Nephron progenitor cell (in vitro differentiated cells): Measurements from ENCODE around the gene LTBP1.

Experiments used
- DNase-seq: peaks from one replicate; pipeline ENCODE4 v3.0.0; 2021
- H3K27ac Mint-ChIP-seq: 2 replicates; pipeline ENCODE4 v1.8.0; 2021; ENCODE audit warnings: mild to moderate bottlenecking, moderate library complexity, mixed read lengths
- H3K27me3 Mint-ChIP-seq: 2 replicates; pipeline ENCODE4 v1.8.0; 2021; ENCODE audit warnings: mild to moderate bottlenecking, low read depth, mixed read lengths; ENCODE audit not compliant: poor library complexity
- H3K36me3 Mint-ChIP-seq: 2 replicates; pipeline ENCODE4 v1.8.0; 2021; ENCODE audit warnings: low read depth, mixed read lengths
- H3K4me1 Mint-ChIP-seq: 2 replicates; pipeline ENCODE4 v1.8.0; 2021; ENCODE audit warnings: mixed read lengths
- H3K4me3 Mint-ChIP-seq: 2 replicates; pipeline ENCODE4 v1.8.0; 2021; ENCODE audit warnings: mild to moderate bottlenecking, moderate library complexity, mixed read lengths
- H3K9me3 Mint-ChIP-seq: 2 replicates; pipeline ENCODE4 v1.8.0; 2021; ENCODE audit warnings: mild to moderate bottlenecking, moderate library complexity, mixed read lengths
- TF ChIP-seq, protein P1 (sequence below): fragments of 200-600 bp; sonication (generic); IDR thresholded peaks from 2 replicates; pipeline ENCODE4 v1.5.0; 2021; ENCODE audit warnings: antibody characterized with exemption

Gene LTBP1

DNA sequence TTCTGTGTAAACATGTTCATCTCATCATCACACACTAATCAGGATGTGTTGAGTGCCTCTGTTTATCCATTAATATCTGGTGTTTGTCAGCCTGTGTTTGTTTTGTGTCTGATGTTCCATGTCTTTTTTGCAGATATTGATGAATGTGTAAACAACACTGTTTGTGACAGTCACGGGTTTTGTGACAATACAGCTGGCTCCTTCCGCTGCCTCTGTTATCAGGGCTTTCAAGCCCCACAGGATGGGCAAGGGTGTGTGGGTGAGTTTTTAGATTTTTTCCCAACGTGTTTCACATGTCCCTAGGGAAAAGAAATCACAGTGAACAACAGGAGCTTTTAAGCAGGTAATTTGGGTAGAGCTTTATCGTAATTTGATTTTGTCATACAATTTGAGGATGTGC is 396.0 kb downstream of the LTBP1 start:
- DNase-seq = no peak
- Mint-ChIP-seq H3K9me3 (no peaks in the 10 kb centered on the region), H3K36me3 (peaks cover 38% of the 10 kb centered on the region), H3K27me3 (no peaks in the 10 kb centered on the region), H3K27ac (no peak overlapping the region), H3K4me3 (no peak overlapping the region), H3K4me1 (peaks cover 14% of the 10 kb centered on the region)
- TF ChIP-seq, protein P1, sequence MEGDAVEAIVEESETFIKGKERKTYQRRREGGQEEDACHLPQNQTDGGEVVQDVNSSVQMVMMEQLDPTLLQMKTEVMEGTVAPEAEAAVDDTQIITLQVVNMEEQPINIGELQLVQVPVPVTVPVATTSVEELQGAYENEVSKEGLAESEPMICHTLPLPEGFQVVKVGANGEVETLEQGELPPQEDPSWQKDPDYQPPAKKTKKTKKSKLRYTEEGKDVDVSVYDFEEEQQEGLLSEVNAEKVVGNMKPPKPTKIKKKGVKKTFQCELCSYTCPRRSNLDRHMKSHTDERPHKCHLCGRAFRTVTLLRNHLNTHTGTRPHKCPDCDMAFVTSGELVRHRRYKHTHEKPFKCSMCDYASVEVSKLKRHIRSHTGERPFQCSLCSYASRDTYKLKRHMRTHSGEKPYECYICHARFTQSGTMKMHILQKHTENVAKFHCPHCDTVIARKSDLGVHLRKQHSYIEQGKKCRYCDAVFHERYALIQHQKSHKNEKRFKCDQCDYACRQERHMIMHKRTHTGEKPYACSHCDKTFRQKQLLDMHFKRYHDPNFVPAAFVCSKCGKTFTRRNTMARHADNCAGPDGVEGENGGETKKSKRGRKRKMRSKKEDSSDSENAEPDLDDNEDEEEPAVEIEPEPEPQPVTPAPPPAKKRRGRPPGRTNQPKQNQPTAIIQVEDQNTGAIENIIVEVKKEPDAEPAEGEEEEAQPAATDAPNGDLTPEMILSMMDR = no peak

DNA sequence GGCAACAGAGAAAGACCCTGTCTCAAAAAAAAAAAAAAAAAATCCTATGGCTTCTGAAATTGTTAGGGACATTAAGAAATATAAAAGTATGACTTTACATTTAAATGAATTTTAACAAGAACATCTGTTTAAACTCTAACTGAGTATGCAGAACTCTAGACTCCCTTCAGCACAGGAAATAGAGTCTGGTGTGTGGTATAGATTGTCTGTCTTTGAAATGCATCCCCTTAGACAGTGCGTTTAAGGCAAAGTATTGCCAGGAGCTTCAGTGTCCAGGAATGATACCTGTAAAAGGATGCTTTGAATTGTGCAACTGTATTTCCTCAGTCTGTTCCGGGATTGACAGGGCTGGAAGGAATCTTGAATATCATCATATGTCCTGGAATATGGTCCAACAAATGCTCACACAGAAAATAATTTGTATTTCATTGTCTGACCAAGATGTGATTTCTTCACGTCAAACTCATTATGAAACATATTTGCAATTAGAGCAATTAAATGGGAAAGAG is 396.7 kb downstream of the LTBP1 start:
- Mint-ChIP-seq H3K4me1 (peaks cover 14% of the 10 kb centered on the region), H3K36me3 (peaks cover 45% of the 10 kb centered on the region), H3K27ac (no peak overlapping the region), H3K4me3 (no peak overlapping the region), H3K27me3 (no peaks in the 10 kb centered on the region), H3K9me3 (no peaks in the 10 kb centered on the region)
- no peak for DNase-seq
- TF ChIP-seq, protein P1 = no peak

DNA sequence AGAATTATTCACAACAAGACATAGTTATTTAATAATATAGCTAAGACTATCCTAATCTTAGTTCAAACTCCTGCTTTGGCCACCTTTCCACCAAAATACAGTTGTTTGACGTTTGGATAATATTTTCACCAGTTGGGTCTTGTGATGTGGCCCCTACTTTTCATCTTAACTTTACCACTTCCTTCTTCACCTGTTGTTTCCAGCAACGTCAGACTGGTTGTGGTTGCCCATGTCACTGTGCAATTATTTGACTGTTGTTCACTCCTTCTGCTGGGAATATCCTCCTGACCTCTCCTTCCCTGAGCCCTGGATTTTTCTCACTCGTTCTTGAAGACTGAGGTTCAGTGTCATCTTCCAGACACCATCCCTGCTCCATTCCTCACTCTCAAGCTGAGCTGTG is 397.5 kb downstream of the LTBP1 start:
- no peak for DNase-seq
- Mint-ChIP-seq H3K4me3 (no peak overlapping the region), H3K9me3 (no peaks in the 10 kb centered on the region)

DNA sequence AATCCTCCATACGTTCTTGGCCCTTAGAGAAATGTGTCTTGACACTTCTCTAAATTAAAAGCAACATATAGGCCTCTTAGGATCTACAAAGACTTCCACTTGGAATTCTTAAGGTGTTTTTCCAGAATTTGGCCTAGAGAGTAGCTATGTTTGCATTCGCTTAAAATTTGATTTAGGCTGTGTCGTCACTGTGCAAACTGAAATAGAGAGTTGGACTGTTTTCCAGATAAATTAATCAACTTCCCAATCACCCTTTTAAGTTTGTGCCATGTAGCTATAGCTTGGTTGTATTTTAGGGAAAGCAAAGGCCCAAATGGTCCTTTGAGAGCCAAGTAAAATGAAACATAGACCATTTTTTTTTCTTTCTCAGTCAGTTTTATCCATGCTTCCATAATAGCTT is 401.1 kb downstream of the LTBP1 start:
- no peak for DNase-seq
- Mint-ChIP-seq H3K36me3 (peaks cover 40% of the 10 kb centered on the region), H3K4me1 (no peaks in the 10 kb centered on the region), H3K27me3 (no peaks in the 10 kb centered on the region), H3K4me3 (no peak overlapping the region), H3K9me3 (no peaks in the 10 kb centered on the region), H3K27ac (no peak overlapping the region)
- TF ChIP-seq, protein P1 = no peak

More for the DNA sequence above, 397.5 kb downstream of the LTBP1 start:
- H3K36me3 Mint-ChIP-seq = peaks cover 44% of the 10 kb centered on the region
- H3K27me3 Mint-ChIP-seq = no peaks in the 10 kb centered on the region
- no peak overlapping the region for H3K27ac Mint-ChIP-seq
- TF ChIP-seq, protein P1 = no peak
- H3K4me1 Mint-ChIP-seq = peaks cover 12% of the 10 kb centered on the region

DNA sequence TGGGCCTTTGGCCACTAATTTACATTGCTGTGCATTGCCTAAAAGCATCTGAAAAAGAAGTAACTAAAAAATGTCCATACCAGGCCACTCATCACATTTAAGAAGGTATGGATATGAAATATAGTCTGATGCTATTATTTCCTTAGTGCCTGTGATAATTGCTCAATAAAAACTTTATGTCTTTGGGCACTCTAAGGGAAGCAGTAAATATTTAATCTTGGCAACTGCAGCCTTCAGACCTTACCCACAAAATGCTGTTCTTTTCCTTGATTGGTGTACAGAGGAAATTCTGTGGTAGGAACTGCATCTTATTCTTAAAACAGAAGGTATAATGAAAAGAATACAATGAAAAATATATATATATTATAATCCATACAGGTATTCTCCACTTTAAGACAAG is 403.9 kb downstream of the LTBP1 start:
- Mint-ChIP-seq H3K9me3 (peaks cover 14% of the 10 kb centered on the region), H3K36me3 (peaks cover 60% of the 10 kb centered on the region), H3K4me3 (no peak overlapping the region), H3K27ac (no peak overlapping the region), H3K4me1 (no peaks in the 10 kb centered on the region), H3K27me3 (no peaks in the 10 kb centered on the region)
- TF ChIP-seq, protein P1 = no peak
- DNase-seq = no peak

DNA sequence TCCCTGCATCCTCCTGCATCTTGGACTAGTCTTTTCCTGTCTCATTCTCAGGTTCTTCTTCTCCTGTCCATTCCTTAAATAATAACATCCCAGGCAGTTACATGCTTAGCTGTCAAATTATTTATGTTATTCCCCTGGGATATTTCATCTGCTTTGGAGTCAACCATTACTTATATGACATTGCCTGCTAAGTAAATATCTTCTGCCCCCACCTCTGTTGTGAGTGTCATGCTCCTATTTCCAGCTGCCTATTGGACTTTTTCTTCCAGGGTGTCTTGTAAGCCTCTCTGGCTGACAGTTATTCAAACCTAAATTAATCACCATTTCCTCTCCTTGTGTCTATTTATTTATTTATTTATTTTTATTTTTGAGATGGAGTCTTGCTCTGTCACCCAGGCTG is 405.0 kb downstream of the LTBP1 start:
- no peak overlapping the region for H3K4me3 Mint-ChIP-seq
- no peaks in the 10 kb centered on the region for H3K4me1 Mint-ChIP-seq
- H3K27ac Mint-ChIP-seq = no peak overlapping the region
- TF ChIP-seq, protein P1 = no peak
- no peak for DNase-seq
- H3K36me3 Mint-ChIP-seq = peaks cover 72% of the 10 kb centered on the region
- H3K9me3 Mint-ChIP-seq = peaks cover 25% of the 10 kb centered on the region
- H3K27me3 Mint-ChIP-seq = no peaks in the 10 kb centered on the region
